Measurements from ENCODE around the gene CST6. TPM values are rescaled to one million over a fixed set of nuclear protein-coding genes. Genes with fewer than 3 reads are reported as not detected.

CST6 gene
- polyA plus RNA-seq, 2 donors, result 36.1 to 66.5 TPM

- Histone ChIP-seq H3K27ac (ENCODE audit: low read depth in 2 of 2, low read length in 1 of 2) (no peak overlapping the region), H3K9me3 (ENCODE audit: control insufficient read depth in 2 of 2, insufficient read depth in 1 of 2, low read depth in 1 of 2, low read length in 1 of 2) (no peaks in the 10 kb centered on the region), H3K27me3 (ENCODE audit: control insufficient read depth in 1 of 2, insufficient read depth in 2 of 2, low read length in 2 of 2) (no peaks in the 10 kb centered on the region), H3K4me1 (ENCODE audit: control insufficient read depth in 2 of 2, insufficient read depth in 2 of 2, low read length in 1 of 2) (no peaks in the 10 kb centered on the region), H3K4me3 (ENCODE audit: low read depth in 1 of 2, low read length in 2 of 2) (no peak overlapping the region), H3K36me3 (ENCODE audit: control insufficient read depth in 2 of 2, insufficient read depth in 2 of 2, low read length in 1 of 2) (peaks cover 0 to 36% of the 10 kb centered on the region in 2 donors)
- 92 to 98% methylated on average over 9 of the region's 9 CpGs for WGBS, 2 donors
These were observed 36.0 kb upstream of the CST6 start for GRCh38 chr11:65975771-65976170.

- Histone ChIP-seq H3K27ac (ENCODE audit: low read depth in 2 of 2, low read length in 1 of 2) (peak overlapping the region in 1 of 2 donors; percentile 44), H3K36me3 (ENCODE audit: control insufficient read depth in 2 of 2, insufficient read depth in 2 of 2, low read length in 1 of 2) (peaks cover 0 to 36% of the 10 kb centered on the region in 2 donors), H3K9me3 (ENCODE audit: control insufficient read depth in 2 of 2, insufficient read depth in 1 of 2, low read depth in 1 of 2, low read length in 1 of 2) (no peaks in the 10 kb centered on the region), H3K27me3 (ENCODE audit: control insufficient read depth in 1 of 2, insufficient read depth in 2 of 2, low read length in 2 of 2) (no peaks in the 10 kb centered on the region), H3K4me3 (ENCODE audit: low read depth in 1 of 2, low read length in 2 of 2) (no peak overlapping the region), H3K4me1 (ENCODE audit: control insufficient read depth in 2 of 2, insufficient read depth in 2 of 2, low read length in 1 of 2) (no peaks in the 10 kb centered on the region)
- WGBS, 2 donors, result 85% methylated on average over 43 of the region's 43 CpGs
These were observed 35.3 kb upstream of the CST6 start for GRCh38 chr11:65976216-65977176.

GRCh38 chr11:65977621-65978390 is 34.0 kb upstream of the CST6 start:
- H3K4me1 ChIP-seq (ENCODE audit: control insufficient read depth in 2 of 2, insufficient read depth in 2 of 2, low read length in 1 of 2), result no peaks in the 10 kb centered on the region
- peaks cover 0 to 36% of the 10 kb centered on the region in 2 donors for H3K36me3 ChIP-seq (ENCODE audit: control insufficient read depth in 2 of 2, insufficient read depth in 2 of 2, low read length in 1 of 2)
- 84 to 94% methylated on average over 27 to 29 of the region's 29 CpGs for WGBS, 2 donors
- H3K27ac ChIP-seq (ENCODE audit: low read depth in 2 of 2, low read length in 1 of 2), result no peak overlapping the region
- no peaks in the 10 kb centered on the region for H3K9me3 ChIP-seq (ENCODE audit: control insufficient read depth in 2 of 2, insufficient read depth in 1 of 2, low read depth in 1 of 2, low read length in 1 of 2)
- H3K27me3 ChIP-seq (ENCODE audit: control insufficient read depth in 1 of 2, insufficient read depth in 2 of 2, low read length in 2 of 2), result no peaks in the 10 kb centered on the region
- H3K4me3 ChIP-seq (ENCODE audit: low read depth in 1 of 2, low read length in 2 of 2), result no peak overlapping the region

- Histone ChIP-seq H3K36me3 (ENCODE audit: control insufficient read depth in 2 of 2, insufficient read depth in 2 of 2, low read length in 1 of 2) (peaks cover 0 to 36% of the 10 kb centered on the region in 2 donors), H3K27me3 (ENCODE audit: control insufficient read depth in 1 of 2, insufficient read depth in 2 of 2, low read length in 2 of 2) (no peaks in the 10 kb centered on the region), H3K27ac (ENCODE audit: low read depth in 2 of 2, low read length in 1 of 2) (no peak overlapping the region), H3K9me3 (ENCODE audit: control insufficient read depth in 2 of 2, insufficient read depth in 1 of 2, low read depth in 1 of 2, low read length in 1 of 2) (no peaks in the 10 kb centered on the region), H3K4me1 (ENCODE audit: control insufficient read depth in 2 of 2, insufficient read depth in 2 of 2, low read length in 1 of 2) (no peaks in the 10 kb centered on the region), H3K4me3 (ENCODE audit: low read depth in 1 of 2, low read length in 2 of 2) (no peak overlapping the region)
- 89 to 90% methylated on average over 28 to 34 of the region's 34 CpGs for WGBS, 2 donors
These were observed 33.2 kb upstream of the CST6 start for GRCh38 chr11:65978391-65979238.

- H3K27me3 ChIP-seq (ENCODE audit: control insufficient read depth in 1 of 2, insufficient read depth in 2 of 2, low read length in 2 of 2), result no peaks in the 10 kb centered on the region
- H3K27ac ChIP-seq (ENCODE audit: low read depth in 2 of 2, low read length in 1 of 2), result no peak overlapping the region
- no peaks in the 10 kb centered on the region for H3K9me3 ChIP-seq (ENCODE audit: control insufficient read depth in 2 of 2, insufficient read depth in 1 of 2, low read depth in 1 of 2, low read length in 1 of 2)
- H3K36me3 ChIP-seq (ENCODE audit: control insufficient read depth in 2 of 2, insufficient read depth in 2 of 2, low read length in 1 of 2), result peaks cover 0 to 36% of the 10 kb centered on the region in 2 donors
- no peaks in the 10 kb centered on the region for H3K4me1 ChIP-seq (ENCODE audit: control insufficient read depth in 2 of 2, insufficient read depth in 2 of 2, low read length in 1 of 2)
- WGBS, 2 donors, result 82 to 86% methylated on average over 10 of the region's 10 CpGs
- no peak overlapping the region for H3K4me3 ChIP-seq (ENCODE audit: low read depth in 1 of 2, low read length in 2 of 2)
These were observed 32.5 kb upstream of the CST6 start for GRCh38 chr11:65979261-65979759.

- Histone ChIP-seq H3K36me3 (ENCODE audit: control insufficient read depth in 2 of 2, insufficient read depth in 2 of 2, low read length in 1 of 2) (peaks cover 0 to 32% of the 10 kb centered on the region in 2 donors), H3K4me1 (ENCODE audit: control insufficient read depth in 2 of 2, insufficient read depth in 2 of 2, low read length in 1 of 2) (no peaks in the 10 kb centered on the region), H3K4me3 (ENCODE audit: low read depth in 1 of 2, low read length in 2 of 2) (no peak overlapping the region), H3K27me3 (ENCODE audit: control insufficient read depth in 1 of 2, insufficient read depth in 2 of 2, low read length in 2 of 2) (no peaks in the 10 kb centered on the region), H3K9me3 (ENCODE audit: control insufficient read depth in 2 of 2, insufficient read depth in 1 of 2, low read depth in 1 of 2, low read length in 1 of 2) (no peaks in the 10 kb centered on the region), H3K27ac (ENCODE audit: low read depth in 2 of 2, low read length in 1 of 2) (no peak overlapping the region)
- 73 to 80% methylated on average over 12 of the region's 12 CpGs for WGBS, 2 donors
These were observed 30.6 kb upstream of the CST6 start for GRCh38 chr11:65981101-65981740.

GRCh38 chr11:65981972-65982823 is 29.6 kb upstream of the CST6 start:
- Histone ChIP-seq H3K27ac (ENCODE audit: low read depth in 2 of 2, low read length in 1 of 2) (no peak overlapping the region), H3K27me3 (ENCODE audit: control insufficient read depth in 1 of 2, insufficient read depth in 2 of 2, low read length in 2 of 2) (no peaks in the 10 kb centered on the region), H3K4me3 (ENCODE audit: low read depth in 1 of 2, low read length in 2 of 2) (no peak overlapping the region), H3K36me3 (ENCODE audit: control insufficient read depth in 2 of 2, insufficient read depth in 2 of 2, low read length in 1 of 2) (peaks cover 0 to 22% of the 10 kb centered on the region in 2 donors), H3K9me3 (ENCODE audit: control insufficient read depth in 2 of 2, insufficient read depth in 1 of 2, low read depth in 1 of 2, low read length in 1 of 2) (no peaks in the 10 kb centered on the region), H3K4me1 (ENCODE audit: control insufficient read depth in 2 of 2, insufficient read depth in 2 of 2, low read length in 1 of 2) (no peaks in the 10 kb centered on the region)
- WGBS, 2 donors, result 69 to 74% methylated on average over 16 of the region's 16 CpGs

GRCh38 chr11:65982824-65983588 is 28.8 kb upstream of the CST6 start:
- H3K36me3 ChIP-seq (ENCODE audit: control insufficient read depth in 2 of 2, insufficient read depth in 2 of 2, low read length in 1 of 2), result peaks cover 0 to 14% of the 10 kb centered on the region in 2 donors
- no peaks in the 10 kb centered on the region for H3K27me3 ChIP-seq (ENCODE audit: control insufficient read depth in 1 of 2, insufficient read depth in 2 of 2, low read length in 2 of 2)
- no peak overlapping the region for H3K4me3 ChIP-seq (ENCODE audit: low read depth in 1 of 2, low read length in 2 of 2)
- no peak overlapping the region for H3K27ac ChIP-seq (ENCODE audit: low read depth in 2 of 2, low read length in 1 of 2)
- H3K9me3 ChIP-seq (ENCODE audit: control insufficient read depth in 2 of 2, insufficient read depth in 1 of 2, low read depth in 1 of 2, low read length in 1 of 2), result no peaks in the 10 kb centered on the region
- 73% methylated on average over 22 of the region's 22 CpGs for WGBS, 2 donors
- H3K4me1 ChIP-seq (ENCODE audit: control insufficient read depth in 2 of 2, insufficient read depth in 2 of 2, low read length in 1 of 2), result no peaks in the 10 kb centered on the region
